ENCODE measurements around the gene ANXA3. TPM values are rescaled to one million over a fixed set of nuclear protein-coding genes. Genes with fewer than 3 reads are reported as not detected.
"Not testable (repeated sequence)": the region's sequence is repeated elsewhere in the genome, so short reads cannot be mapped to it uniquely, and the experiment has no call there.

The ANXA3 gene
- total RNA-seq, 4 donors from 2014 or later, result 98.4 to 216 (median 186) TPM

DNA sequence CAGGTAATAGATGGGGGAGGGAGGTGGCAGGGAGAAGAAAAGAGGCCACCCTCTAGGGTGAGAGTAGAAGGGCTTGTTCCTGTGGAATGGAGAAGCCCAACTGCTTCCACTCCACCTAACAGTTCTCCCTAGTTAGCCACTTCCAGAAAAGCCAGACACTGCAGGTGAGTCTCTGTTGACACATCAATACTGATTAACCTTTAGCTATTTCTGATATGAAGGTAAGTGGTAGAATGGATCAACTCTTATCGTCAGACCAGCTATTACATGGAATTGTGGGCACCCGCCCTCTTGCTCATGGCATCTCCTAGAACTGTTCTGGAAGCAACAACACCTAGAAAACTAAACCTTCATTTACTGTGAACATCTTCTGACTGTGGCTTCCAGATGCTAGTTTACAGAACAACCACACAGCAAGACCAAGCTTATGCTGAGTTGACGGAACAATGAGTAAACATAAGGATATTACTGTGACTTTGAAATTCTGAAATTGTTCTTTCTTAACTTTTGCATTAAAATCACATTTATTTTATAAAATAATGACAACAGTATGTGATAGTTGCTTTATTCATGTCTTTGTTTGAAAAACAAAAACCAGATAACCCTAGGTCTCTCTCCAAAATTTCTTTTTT is 44.7 kb downstream of the ANXA3 start:
- peaks cover 10 to 26% (median 15%) of the 10 kb centered on the region in 4 donors for H3K4me1 ChIP-seq
- no peak overlapping the region for H3K27ac ChIP-seq (replicated peaks in 1 of 4)
- intact Hi-C loops (cut with DNase I), result no loop called here
- peaks cover 0 to 69% (median 53%) of the 10 kb centered on the region in 4 donors for H3K36me3 ChIP-seq
- no peak overlapping the region for H3K4me3 ChIP-seq
- DNase-seq (ENCODE audit: extremely low spot score), result no peak
- TF ChIP-seq POLR2AphosphoS5 (IDR thresholded peaks at IDR 0.05), result no peak
- TF ChIP-seq, protein P1, sequence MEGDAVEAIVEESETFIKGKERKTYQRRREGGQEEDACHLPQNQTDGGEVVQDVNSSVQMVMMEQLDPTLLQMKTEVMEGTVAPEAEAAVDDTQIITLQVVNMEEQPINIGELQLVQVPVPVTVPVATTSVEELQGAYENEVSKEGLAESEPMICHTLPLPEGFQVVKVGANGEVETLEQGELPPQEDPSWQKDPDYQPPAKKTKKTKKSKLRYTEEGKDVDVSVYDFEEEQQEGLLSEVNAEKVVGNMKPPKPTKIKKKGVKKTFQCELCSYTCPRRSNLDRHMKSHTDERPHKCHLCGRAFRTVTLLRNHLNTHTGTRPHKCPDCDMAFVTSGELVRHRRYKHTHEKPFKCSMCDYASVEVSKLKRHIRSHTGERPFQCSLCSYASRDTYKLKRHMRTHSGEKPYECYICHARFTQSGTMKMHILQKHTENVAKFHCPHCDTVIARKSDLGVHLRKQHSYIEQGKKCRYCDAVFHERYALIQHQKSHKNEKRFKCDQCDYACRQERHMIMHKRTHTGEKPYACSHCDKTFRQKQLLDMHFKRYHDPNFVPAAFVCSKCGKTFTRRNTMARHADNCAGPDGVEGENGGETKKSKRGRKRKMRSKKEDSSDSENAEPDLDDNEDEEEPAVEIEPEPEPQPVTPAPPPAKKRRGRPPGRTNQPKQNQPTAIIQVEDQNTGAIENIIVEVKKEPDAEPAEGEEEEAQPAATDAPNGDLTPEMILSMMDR (IDR thresholded peaks at IDR 0.05), result no peak
- no peak for TF ChIP-seq POLR2A (IDR thresholded peaks at IDR 0.05; ENCODE audit: low read depth)
- TF ChIP-seq EP300 (IDR thresholded peaks at IDR 0.05), result no peak
- H3K27me3 ChIP-seq, result no peaks in the 10 kb centered on the region
- 100% methylated on average over 3 of the region's 3 CpGs for whole genome bisulfite sequencing
- H3K9me3 ChIP-seq, result no peaks in the 10 kb centered on the region

DNA sequence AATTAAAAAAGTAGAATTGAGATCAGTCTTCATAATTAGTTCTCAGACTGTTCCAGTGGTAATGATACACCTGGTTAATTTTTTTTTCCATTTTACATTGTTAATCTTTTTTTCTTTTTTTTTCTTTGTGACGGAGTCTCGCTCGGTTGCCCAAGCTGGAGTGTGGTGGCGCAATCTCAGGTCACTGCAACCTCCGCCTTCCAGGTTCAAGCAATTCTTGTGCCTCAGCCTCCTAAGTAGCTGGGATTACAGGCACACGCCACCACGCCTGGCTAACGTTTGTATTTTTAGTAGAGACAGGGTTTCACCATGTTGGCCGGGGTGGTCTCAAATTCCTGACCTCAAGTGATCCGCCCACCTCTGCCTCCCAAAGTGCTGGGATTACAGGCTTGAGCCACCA is 46.9 kb downstream of the ANXA3 start:
- H3K27me3 ChIP-seq; H3K27ac ChIP-seq (replicated peaks in 1 of 4); H3K9me3 ChIP-seq; DNase-seq (ENCODE audit: extremely low spot score); H3K4me3 ChIP-seq; intact Hi-C loops (cut with DNase I): not testable (repeated sequence)
- H3K36me3 ChIP-seq, result peaks cover 0 to 86% (median 58%) of the 10 kb centered on the region in 4 donors
- peaks cover 0 to 14% (median 0%) of the 10 kb centered on the region in 4 donors for H3K4me1 ChIP-seq
- WGBS, result 93% methylated on average over 10 of the region's 10 CpGs

- H3K9me3 ChIP-seq, result no peaks in the 10 kb centered on the region
- no peak for DNase-seq (ENCODE audit: extremely low spot score)
- H3K27ac ChIP-seq (replicated peaks in 1 of 4), result no peak overlapping the region
- peaks cover 0 to 90% (median 60%) of the 10 kb centered on the region in 4 donors for H3K36me3 ChIP-seq
- intact Hi-C loops (cut with DNase I), result no loop called here
- 89% methylated on average over 4 of the region's 4 CpGs for WGBS
- TF ChIP-seq, protein P1 (IDR thresholded peaks at IDR 0.05), result no peak
- TF ChIP-seq EP300 (IDR thresholded peaks at IDR 0.05) (no peak), POLR2AphosphoS5 (IDR thresholded peaks at IDR 0.05) (no peak), POLR2A (IDR thresholded peaks at IDR 0.05; ENCODE audit: low read depth) (no peak)
- no peaks in the 10 kb centered on the region for H3K27me3 ChIP-seq
- H3K4me1 ChIP-seq, result peaks cover 0 to 14% (median 0%) of the 10 kb centered on the region in 4 donors
- no peak overlapping the region for H3K4me3 ChIP-seq
Observed at GRCh38 chr4:78599147-78599546, 47.6 kb downstream of the ANXA3 start.

DNA sequence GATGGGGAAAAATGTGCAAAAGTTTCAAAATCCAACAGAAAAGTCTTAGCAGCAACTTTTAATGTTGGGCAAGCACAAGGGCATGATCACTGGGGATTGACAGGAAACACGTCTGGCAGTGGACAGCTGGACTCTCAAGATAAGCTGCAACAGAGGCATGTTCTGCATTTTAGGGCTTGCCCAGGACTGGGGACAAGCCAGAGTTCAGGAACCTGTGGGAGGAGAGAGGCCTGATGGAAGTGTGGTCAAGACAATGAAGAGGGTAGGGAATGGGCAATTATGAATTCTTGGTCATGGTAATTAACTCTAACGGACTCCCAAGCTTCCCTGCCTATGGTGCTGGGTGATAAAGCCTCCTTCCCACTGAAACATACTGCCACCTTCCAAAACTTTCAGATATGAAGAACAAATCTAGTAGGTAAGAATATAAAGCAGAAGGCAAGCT is 48.4 kb downstream of the ANXA3 start:
- no peak for DNase-seq (ENCODE audit: extremely low spot score)
- no peaks in the 10 kb centered on the region for H3K9me3 ChIP-seq
- TF ChIP-seq EP300 (IDR thresholded peaks at IDR 0.05) (no peak), POLR2A (IDR thresholded peaks at IDR 0.05; ENCODE audit: low read depth) (no peak), POLR2AphosphoS5 (IDR thresholded peaks at IDR 0.05) (no peak)
- TF ChIP-seq, protein P1 (IDR thresholded peaks at IDR 0.05), result no peak
- H3K27ac ChIP-seq (replicated peaks in 1 of 4), result no peak overlapping the region
- H3K27me3 ChIP-seq, result no peaks in the 10 kb centered on the region
- no peak overlapping the region for H3K4me3 ChIP-seq
- peaks cover 0 to 93% (median 63%) of the 10 kb centered on the region in 4 donors for H3K36me3 ChIP-seq
- intact Hi-C loops (cut with DNase I), result no loop called here
- H3K4me1 ChIP-seq, result peaks cover 0 to 14% (median 0%) of the 10 kb centered on the region in 4 donors
- 64% methylated on average over 2 of the region's 2 CpGs for WGBS

DNA sequence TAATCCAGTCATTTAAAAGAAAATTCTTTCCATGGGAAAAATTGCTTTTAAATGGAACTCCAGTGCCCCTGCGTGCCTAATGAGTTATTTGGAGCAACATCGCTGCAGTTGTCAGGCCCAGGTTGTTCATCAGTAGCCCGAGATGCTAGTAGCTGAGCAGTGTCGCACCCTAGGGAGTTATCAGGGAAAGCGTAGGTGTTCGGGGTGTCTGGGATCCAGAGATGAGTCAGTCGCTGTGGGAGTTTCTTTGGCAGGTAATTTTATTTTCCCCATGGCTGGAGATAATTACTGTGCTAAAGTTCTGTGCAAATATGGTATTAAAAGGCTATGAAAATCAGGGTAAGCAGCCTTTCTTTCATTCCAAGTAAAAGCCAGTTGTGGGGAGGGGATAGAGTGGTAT is 49.4 kb downstream of the ANXA3 start:
- Histone ChIP-seq H3K4me3 (no peak overlapping the region), H3K4me1 (peaks cover 0 to 14% (median 0%) of the 10 kb centered on the region in 4 donors), H3K27ac (replicated peaks in 1 of 4) (no peak overlapping the region), H3K9me3 (no peaks in the 10 kb centered on the region), H3K27me3 (no peaks in the 10 kb centered on the region), H3K36me3 (peaks cover 0 to 93% (median 60%) of the 10 kb centered on the region in 4 donors)
- WGBS, result 82% methylated on average over 7 of the region's 7 CpGs
- DNase-seq (ENCODE audit: extremely low spot score), result no peak
- TF ChIP-seq POLR2AphosphoS5 (IDR thresholded peaks at IDR 0.05) (no peak), EP300 (IDR thresholded peaks at IDR 0.05) (no peak), POLR2A (IDR thresholded peaks at IDR 0.05; ENCODE audit: low read depth) (no peak)
- TF ChIP-seq, protein P1 (IDR thresholded peaks at IDR 0.05), result no peak
- intact Hi-C loops (cut with DNase I), result no loop called here

Data from esophagus muscularis mucosa (tissue), 4 donors.